VCaP (cell line): ENCODE results near the gene CADM1.

Experiments
- H3K27ac ChIP-seq: fragments of 450-650 bp; 2 replicates; pipeline ENCODE4 v1.5.1; 2017
- CTCF ChIP-seq: fragments of 450-650 bp; conservative IDR thresholded peaks from 2 replicates; pipeline ENCODE4 v1.5.1; 2017; ENCODE audit warnings: mild to moderate bottlenecking, moderate library complexity

The CADM1 gene

GRCh38 chr11:115500547-115501501 is 3.4 kb downstream of the CADM1 start:
- peak overlapping the region; percentile 93 for H3K27ac ChIP-seq
- TF ChIP-seq CTCF = no peak

DNA sequence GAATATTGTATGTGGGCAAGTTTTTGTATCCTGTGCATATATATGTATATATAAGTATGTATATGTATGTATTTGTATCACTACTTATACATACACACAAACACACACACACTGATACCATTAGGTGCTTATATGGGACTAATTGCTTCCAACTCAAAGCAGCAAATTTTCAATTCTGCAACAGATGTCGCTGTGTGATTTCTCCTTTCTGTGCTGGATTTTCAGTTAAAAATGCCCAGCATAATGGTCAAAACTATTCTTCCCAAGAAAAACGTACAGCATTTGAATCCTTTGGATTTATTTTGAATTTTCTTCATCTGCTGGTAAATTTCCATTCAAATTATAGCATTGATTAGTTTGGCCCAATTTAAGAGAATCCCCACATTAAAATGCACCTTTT is 4.3 kb downstream of the CADM1 start:
- no peak for TF ChIP-seq CTCF
- H3K27ac ChIP-seq = peak overlapping the region; percentile 93

DNA sequence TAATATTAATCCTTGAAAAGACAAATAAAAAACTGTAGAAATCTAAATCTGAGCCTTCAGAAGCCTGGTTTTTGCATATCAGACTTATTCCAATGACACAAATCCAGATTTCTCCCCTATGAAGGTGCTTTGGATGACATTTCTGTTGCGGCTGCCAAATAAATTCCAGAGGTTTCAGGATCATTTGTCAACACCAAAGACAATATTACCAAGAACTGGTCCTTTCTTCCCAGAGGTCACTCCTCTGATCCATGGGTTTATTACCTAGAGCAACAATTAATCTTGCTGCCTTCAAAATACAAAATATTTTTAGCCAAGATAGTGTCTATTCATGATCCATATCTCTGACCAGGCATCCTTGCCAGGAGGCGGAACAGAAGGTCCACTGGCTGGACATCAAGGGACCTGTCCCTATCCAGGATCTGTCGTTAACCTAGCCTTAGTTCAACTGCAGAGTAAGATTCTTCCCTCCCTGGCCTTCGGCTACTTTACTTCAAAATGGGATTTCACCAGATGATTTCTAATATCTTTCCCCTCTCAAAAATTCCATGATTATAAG is 4.9 kb downstream of the CADM1 start:
- no peak for TF ChIP-seq CTCF
- H3K27ac ChIP-seq = peak overlapping the region; percentile 93

GRCh38 chr11:115498354-115498753 is 5.9 kb downstream of the CADM1 start:
- H3K27ac ChIP-seq = peak overlapping the region; percentile 93
- no peak for TF ChIP-seq CTCF

DNA sequence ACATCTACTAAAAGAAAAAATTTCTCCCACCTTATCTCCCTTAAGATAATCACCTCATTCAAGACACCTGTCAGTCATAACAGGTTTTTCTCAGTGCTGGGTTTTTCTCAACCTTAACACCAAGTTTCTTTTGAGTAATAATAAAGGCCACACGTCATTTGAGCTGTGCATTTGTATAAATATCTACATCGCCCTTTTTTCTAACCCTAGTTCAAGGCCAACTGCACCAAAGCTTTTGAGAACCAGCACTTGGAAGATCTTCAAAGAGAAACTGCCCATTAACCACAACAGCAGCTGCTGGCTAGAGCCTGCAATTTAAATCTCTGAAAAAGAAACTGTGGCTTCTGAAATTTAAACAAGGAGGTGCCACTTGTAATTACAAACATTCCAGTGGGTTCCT is 6.9 kb downstream of the CADM1 start:
- peak overlapping the region; percentile 93 for H3K27ac ChIP-seq
- no peak for TF ChIP-seq CTCF

DNA sequence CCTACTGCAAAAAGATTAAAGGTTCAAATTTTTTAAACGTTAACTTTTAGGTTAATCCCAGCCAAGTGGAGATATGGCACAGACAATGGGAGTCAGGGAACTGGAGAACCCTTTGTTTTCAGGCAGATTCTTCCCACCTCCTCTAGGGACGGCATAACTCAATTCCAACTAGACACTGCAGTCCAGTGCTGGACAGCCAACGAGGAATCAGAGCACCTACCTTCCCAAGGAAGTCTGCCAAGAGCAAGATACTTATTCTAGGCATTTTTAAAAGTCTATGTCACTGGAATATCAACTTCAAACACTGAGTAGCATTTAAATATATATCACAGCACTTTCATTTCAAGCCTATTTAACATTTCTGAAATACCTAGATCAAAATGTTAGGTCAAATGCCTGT is 7.3 kb downstream of the CADM1 start:
- TF ChIP-seq CTCF = no peak
- peak overlapping the region; percentile 93 for H3K27ac ChIP-seq

DNA sequence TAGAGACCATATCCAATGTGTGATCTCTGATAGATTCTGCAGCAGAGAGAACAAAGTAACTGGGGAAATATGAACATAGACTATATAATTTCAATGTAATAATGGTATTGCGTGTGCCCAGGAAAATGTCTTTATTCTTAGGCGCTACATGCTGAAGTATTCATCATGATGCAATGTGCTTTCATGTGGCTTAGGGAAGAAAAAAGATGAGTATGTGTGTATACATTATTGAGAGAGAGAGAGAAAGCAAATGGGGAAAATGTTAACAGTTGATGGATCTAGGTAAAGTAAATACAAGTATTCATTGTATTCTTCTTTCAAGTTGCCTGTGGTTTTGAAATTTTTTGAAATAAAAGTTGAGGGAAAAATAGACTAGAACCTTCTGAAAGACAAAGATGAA is 10.3 kb downstream of the CADM1 start:
- TF ChIP-seq CTCF = no peak
- peak overlapping the region; percentile 37 for H3K27ac ChIP-seq
